Daoy (cell line): ENCODE results near the gene MYO1B. TPM values are rescaled to one million over a fixed set of nuclear protein-coding genes. Genes with fewer than 3 reads are reported as not detected.

ENCODE experiments used
- DNase-seq: peaks from one replicate; pipeline ENCODE4 v3.0.0-alpha.2; 2015; ENCODE audit warnings: low read depth
- total RNA-seq: library from RNA; depleted of rRNA; stranded (reverse); fragments of >200 nt; shearing (Covaris generic); gene quantifications from 2 replicates; pipeline ENCODE4 v1.2.3, GENCODE V29; 2014

The MYO1B gene
- total RNA-seq, 1 experiment from 2014 or later: 104 TPM

DNA sequence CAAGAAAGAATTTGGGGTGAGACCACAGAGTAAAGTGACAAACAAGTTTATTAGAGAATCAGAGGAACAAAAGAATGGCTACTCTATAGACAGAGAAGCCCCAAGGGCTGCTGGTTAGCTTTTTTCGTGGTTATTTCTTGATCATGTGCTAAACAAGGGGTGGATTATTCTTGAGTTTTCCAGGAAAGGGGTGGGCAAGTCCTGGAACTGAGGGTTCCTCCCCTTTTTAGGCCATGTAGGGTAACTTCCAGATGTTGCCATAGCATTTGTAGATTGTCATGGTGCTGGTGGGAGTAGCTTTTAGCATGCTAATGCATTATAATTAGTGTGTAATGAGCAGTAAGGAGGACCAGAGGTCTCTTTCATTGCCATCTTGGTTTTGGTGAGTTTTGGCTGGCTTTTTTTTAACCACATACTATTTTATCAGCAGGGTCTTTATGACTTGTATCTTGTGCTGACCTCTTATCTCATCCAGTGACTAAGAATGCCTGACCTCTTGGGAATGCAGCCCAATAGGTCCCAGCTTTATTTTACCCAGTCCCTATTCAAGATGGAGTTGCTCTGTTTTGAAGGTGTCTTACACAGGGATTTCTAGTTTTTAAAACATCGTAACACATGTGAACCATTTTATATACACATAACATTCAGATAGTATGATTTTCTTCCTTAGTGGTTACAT lies 77.8 kb downstream of the MYO1B start:
- DNase-seq: no peak

DNA sequence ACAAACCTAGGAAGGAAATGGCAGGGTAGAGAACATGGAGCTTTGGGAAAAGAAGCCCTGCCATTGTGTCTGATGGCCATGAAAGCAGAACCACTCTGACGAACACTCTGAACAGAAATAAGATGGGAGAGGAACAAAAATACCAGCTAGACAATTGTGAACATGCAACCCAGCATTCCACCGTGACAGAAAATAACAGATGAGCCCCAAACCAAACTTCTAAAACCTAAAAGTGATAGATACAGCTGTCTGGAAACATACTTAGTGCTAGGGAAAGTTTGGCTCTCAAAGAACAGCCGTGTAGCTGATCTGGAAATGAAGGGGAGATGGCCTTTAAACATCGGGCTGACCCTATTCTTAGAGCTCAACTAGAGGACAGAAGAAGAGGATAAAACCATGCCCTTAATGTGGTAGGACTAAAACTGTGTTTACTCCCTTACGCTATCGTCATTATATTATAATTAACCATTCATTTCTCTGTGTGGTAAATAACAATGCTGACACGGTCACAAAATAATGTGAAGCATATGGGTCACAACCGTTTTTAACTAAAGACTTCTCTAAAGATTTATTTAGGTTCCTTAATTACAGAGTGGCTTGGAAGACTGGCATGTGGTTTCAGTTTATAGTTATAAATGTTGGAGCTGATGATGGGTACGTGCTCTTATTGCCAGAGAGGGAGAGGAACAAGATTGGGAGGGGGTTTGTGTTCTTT lies 80.6 kb downstream of the MYO1B start:
- DNase-seq: no peak

DNA sequence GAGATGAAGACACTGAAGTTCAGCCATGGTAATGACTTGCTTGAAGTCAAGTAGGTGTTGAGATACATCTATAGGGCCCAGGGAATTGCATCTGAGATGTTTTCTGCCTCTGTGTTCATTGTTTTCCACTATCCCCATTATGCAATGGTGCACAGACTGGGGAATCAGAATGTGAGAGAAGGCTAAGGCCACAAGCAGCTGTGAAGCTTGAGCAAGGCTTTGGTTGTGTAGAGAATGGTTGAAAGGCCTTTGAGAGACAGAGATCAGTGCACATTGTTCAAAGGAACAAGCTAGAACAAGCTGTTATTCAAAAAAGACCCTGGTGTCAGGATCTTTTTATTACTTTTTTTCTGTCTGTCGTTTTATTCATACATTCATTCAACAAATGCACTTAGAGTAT lies 82.3 kb downstream of the MYO1B start:
- no peak for DNase-seq

DNA sequence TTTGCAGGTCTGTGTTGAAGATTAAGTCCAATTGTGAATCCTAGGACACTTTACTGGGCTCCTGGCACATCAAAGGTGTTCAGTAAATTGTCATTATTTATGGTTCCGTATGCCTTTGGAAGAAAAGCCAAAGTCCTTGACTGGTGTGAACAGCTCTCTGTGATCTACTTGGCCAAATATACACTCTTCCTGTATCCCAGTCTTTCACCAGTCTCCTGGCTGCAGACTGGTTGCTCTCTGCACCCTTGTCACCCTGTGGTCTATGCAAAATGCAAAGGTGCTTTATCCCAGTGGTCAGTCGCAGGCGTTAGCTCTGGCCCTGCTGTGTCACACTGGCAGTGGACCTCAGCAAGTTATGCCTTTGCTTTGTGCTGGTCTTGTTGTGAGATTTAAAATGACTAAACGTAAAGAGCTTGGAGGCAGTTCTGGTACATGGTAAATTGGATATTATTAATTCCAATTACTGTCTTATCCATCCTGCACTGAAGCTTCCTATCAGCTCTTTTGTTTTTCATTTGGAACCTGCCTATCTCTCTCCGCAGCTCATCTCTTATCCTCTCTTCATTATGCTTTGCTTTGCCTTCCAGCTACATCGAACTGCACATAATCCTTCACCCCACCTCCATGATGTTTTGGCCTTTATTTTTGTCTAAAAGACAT lies 83.1 kb downstream of the MYO1B start:
- no peak for DNase-seq

DNA sequence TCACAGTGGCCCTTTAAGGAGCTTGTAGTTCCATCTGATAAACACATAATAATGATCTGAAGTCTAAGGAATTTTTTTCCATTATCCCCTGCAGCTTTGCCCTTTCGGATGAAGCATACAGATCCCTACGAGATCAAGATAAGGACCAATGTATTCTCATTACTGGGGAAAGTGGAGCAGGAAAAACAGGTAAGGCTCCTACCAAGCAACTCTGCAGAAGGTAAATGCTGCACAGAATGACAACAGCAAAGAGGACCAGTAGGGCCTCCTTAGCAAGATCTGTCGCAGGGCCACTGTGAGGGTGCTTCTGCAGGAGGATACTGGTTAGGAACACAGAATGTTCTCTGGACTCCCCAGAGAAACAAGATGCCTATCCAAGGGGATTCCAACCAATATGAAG lies 84.6 kb downstream of the MYO1B start:
- no peak for DNase-seq

DNA sequence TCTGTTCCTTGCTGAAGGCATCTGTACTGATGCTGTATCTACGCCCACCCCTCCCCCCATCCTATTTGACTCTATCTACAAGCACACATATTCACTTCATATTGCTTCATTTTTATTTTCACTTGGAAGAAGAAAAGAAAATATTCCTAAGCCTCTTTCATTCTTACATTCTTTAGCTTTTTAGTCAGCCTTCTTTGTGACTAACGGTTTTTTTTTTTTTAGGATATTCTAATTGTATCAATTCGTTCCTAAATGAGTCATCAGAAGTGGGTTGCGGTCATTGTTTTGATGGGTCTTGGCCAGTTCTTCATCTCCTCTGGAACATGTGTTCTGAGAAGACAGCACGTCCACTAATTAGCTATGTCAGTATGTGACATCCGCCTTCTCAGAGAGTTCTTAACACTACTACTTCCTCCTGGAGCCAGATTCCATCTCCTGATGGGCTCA lies 88.7 kb downstream of the MYO1B start:
- peak; percentile 66 for DNase-seq

DNA sequence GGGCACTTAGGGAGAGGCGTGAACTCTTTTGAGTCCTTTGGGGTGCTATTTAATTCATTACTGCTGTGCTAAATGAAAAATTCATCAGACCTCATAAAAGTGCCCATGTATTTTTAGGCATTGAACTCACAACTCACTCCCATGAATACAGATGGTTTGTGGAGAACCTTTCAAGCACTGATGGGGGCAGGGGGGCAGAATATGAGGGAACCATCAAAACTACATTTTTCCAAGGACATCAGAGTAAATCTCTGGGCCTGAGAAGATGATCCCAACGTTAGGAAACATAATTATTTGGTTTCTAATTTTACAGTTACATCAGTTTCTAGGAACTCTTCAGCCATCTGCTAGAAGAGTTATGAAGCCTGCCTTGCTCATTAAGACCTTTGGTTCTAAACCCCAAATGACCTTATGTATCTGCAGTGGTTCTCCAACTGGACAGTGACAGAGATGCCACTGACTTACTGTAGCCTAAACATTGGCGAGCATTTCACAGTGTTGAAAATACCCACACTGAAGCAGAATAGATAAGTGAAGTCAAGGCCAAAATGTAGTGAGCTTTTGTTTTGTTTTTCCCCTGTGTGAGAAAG lies 90.8 kb downstream of the MYO1B start:
- no peak for DNase-seq

DNA sequence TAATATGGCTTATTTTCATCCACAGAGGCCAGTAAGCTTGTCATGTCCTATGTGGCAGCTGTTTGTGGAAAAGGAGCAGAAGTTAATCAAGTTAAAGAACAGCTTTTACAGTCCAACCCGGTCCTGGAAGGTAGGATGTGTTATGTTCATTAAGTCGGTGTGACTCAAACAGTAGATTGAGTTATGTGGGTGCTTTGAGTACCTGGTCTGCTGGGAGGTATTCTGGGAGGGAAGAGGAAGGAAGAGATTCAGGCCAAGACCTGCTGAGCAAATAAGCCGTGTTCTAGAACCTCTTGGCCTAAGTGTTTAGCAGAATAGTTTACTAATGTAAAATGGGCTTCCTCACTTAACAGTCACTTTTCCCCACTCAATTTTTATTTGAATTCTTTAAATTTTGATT lies 96.2 kb downstream of the MYO1B start:
- no peak for DNase-seq

DNA sequence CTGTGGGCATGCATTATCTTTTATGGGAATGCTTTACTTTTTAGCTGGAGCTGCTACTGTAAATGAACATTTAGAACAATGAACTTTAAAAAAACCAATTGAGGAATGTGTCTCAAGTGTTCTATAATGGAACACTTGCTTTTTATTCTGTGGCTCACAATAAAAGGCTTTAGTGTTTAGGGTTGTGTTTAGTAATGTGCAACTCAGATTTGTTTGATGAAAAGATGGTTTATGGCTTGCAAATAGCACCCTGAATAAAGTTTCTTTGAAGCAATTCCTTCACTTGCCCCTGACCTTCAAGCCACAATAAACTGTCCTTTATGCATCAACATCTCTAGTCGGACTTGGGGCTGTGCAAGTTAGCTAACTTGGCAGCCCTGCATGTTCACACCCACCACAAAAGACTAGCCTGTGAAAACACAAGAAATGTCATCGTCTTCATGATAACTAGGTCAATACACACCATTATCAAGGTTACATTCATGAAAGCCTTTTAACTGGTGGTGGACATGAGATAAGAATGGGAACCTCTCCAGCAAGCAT lies 98.7 kb downstream of the MYO1B start:
- DNase-seq: no peak

DNA sequence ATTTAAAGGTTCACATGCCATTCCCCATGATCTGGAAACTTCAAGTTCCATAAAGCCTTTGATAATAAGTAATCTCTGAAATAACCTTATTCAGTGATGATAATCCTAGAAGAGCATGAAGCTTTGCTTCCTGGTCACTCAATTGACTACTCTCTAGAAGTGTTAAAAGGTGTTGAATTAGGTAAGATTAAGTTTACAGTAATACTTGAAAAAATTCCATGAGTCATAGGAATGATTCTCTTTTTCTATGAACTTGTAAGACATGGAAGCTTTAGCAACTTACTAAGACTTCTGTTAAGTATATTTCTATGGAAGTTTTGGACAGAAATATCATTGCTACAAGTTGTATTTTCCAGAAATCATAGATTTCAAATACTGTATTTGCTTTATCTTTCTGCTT lies 100.6 kb downstream of the MYO1B start:
- no peak for DNase-seq

DNA sequence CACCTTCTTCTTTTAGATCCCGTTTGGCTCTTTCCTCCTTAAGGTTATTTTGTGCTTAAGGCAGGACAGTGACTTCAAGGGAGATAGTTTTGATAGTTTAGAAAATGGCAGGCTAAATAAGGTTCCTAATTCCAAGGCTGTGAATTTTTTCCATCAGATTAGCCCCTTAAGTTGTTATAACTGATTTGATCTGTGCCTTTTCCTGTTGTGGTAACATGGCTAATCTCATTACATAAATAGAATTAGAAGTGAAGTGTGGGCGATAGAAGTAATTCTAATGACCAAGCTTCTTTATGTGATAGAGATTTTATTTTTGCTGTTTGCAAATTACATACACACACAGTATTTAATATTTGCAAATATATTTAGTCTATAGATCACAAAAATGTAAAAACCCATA lies 102.0 kb downstream of the MYO1B start:
- DNase-seq: no peak

DNA sequence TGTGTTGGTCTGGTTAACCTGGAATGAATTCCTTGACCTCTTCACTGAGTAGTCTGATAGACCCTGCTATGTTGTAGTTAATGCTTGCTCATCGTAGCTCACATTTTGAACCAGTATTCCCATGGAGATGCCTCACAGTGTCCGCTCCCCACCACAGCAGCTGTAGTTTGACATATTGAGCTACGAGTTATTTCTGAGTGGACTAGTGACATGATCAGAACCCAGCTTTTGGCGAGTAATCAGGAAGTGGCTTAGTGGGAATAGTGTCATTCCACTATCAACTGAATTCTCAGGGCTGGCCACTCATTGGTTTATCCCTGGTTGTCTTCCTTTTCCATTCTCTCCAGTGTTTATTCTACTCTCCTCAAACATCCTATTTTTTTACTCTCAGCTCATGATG lies 102.7 kb downstream of the MYO1B start:
- no peak for DNase-seq

DNA sequence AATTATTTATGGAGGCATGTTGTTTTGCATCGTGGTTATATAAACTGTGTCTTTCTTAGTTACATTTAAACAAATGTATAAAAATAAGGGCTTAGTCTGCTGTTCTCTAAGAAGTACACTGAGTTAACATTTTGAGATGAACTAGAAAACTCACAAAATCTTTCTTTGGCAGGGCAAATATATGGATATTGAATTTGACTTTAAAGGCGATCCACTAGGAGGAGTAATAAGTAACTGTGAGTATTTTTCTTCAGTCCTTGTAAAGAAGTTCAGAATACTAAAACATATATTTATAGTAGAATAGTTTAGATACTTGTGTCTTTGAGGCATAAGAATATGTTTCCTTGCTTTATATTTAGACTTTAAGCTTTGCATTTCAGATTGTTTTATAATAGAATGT lies 104.8 kb downstream of the MYO1B start:
- DNase-seq: no peak

DNA sequence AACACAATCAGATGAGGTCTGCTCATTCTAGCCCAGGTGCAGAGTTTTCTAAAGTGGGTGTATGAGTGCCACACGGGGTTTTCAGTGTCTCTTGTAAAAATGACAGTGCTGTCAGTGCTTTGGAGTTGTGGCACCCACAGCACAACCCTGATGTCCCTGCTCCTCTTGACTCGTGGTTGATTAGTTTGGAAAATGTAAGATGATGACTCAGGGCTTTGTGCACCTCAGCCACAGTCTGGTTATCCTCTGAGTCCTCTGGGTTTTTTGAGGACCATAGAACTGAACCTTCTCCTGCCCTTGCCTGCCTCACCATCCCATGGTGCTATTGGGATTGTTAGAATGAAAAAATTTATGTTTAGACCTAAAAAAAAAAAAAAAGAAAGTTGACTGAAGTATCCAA lies 105.6 kb downstream of the MYO1B start:
- peak; percentile 23 for DNase-seq

DNA sequence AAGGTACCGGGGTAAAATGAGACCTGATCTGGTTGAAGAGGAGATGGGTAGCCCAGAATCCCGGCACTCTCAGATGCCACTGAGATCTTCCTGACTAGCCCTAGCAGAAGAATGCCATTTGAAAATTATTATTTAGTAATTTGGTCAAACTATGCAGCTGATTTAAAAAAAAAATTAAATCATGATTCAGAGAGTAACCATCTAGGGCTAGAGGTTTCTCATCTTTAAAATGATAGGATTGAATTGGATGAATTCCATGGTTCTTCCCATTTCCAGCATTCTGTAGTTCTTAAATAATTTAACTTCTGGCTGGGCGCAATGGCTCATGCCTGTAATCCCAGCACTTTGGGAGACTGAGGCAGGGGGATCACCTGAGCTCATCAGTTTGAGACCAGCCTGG lies 106.1 kb downstream of the MYO1B start:
- DNase-seq: no peak

DNA sequence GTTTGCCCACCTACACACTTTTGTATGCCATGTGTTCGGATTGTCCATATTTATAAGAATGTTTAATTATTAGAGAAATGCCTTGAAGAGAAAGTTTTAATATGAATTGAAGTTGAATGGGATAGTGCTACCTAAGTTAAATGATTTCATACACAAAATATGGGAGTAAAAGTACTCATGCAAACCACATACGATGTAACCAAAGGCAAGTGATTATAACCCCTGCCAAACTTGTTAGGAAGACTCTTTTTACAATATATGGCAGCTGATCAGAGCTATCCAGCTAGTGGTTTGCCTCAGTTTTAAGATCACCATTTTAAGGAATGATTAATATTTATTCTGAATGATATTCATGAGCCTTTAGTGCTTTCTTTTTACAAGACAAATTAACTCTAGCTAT lies 106.7 kb downstream of the MYO1B start:
- no peak for DNase-seq

DNA sequence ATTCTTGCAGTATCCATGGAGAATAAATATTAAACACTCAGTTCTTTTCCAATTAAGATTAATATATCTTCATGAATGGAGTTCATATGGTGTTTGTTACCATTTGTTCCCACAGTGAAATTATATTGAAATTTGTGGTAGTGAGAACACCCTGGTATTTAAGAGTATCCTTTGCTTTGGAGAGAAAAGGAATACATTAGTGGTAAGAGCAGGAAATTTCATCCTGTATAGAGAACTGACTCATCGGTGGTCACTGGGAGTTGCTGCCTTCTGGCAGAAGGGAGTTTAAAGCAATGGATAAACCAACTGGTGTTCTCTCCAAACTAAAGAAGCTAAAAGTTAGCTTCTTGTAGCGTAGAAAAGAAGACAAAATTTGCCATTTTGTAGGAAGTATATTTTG lies 107.3 kb downstream of the MYO1B start:
- DNase-seq: peak; percentile 73

DNA sequence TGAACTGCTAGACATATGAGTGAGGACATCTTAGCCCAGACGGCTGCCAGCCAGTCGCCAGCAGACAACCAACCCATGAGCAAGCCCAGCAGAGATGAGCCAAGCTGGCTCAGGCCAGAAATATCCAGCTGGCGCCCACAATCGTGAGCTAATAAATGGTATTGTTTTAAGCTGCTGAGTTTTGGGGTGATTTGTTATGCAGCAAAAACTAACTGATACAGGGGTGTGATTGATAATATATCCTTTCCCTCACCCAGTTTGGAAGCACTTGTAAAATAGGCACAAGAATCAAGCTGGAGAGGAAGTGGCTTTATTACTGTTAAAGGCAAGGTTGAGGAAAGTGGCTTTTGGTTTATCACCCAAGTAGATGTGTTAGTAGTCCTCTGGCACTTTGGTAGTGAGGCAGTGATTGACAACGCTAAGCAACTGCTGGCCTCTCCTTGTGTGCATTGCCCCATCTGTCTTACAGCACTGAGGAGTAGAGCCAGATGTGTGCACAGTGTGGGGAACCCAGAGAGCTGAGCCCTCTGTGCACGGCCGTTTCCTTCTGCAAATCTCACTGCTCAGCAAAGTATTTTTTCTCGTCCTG lies 110.1 kb downstream of the MYO1B start:
- DNase-seq: no peak

DNA sequence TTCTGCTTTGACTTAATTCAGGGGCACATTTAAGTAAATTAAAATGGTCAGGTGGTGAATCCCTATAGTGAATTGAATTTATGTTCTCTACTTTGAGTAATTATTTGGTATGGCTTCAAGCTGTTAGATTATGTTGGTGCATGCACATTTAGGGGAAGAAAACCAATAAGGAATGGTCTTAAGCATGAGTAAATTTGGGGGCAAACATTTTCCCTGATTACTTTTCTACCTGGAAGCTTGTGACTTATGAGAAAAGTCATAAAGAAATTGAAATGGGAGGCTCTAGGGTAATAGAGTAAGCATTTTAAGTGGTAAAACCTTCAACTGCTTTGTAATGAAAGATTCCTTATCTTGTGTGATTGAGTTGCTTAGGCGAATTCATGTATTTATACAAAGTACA lies 112.5 kb downstream of the MYO1B start:
- DNase-seq: no peak

DNA sequence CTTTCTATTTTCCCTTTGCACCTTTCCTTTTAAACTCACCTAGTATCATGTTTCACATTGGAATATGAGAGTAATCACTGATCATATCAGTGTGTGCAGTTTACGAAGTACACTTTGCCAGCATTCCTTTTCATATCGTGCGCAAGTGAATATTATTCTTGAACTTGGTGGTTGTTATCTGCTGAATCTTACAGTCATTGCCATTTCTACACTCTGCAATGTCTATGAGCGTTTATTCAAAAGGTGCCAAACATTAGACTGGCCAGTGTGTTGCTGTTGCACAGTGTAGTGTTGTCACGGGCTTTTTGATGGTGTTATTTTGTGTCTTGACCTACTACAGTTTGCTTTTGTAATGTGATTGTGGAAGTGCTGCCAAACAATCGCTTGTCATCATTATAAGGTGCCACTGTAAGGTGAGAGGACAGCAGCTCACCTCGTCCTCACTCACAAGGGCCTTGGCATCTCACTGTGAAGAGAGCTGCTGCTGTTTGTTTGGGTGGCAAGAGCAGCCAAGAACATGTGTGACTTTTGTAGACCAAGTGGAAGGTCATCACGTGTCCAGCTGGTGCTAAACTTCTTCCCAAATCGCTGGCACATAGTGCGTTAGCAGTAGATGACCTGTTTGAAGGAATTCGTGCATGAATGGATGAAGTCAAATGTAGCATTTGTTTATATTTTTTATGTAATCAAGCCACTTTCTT lies 113.3 kb downstream of the MYO1B start:
- DNase-seq: no peak

DNA sequence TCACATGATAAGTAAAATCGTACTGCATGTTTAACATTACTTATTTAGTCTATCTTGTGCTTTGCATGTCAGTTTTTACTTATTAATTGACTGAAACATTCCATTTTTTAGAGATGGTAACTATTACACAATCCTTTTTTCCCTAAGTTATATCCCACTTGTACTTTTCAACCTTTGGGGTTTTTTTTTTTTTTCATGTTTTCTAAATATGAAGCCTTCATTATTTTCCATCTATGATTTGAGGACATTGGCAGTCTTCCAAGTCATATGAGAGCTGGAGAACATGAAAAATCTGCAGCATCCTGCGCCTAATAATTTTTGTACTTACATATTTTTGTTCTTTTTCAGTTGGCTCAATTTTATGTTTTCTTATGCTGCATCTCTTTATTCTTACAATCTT lies 113.9 kb downstream of the MYO1B start:
- no peak for DNase-seq
